HG02678 (cell line): ENCODE data around the gene TRIO.
"Not testable (repeated sequence)": the region's sequence is repeated elsewhere in the genome, so short reads cannot be mapped to it uniquely, and the experiment has no call there.

Experiments used
- ATAC-seq: cut with Tn5 transposase; IDR thresholded peaks from one replicate; pipeline ENCODE4 v1.9.1; 2021; ENCODE audit warnings: mild to moderate bottlenecking, moderate library complexity; ENCODE audit not compliant: unreplicated experiment

The TRIO gene

GRCh38 chr5:14369780-14370179 lies 226.6 kb downstream of the TRIO start:
- no peak for ATAC-seq

- no peak for ATAC-seq
Measured at GRCh38 chr5:14370386-14370785, 227.2 kb downstream of the TRIO start.

GRCh38 chr5:14373685-14374084 lies 230.5 kb downstream of the TRIO start:
- no peak for ATAC-seq

- ATAC-seq: no peak
Measured at GRCh38 chr5:14374100-14374499, 231.0 kb downstream of the TRIO start.

- ATAC-seq: no peak
Measured at GRCh38 chr5:14376789-14377188, 233.6 kb downstream of the TRIO start.

- no peak for ATAC-seq
Measured at GRCh38 chr5:14379739-14380497, 236.8 kb downstream of the TRIO start.

- no peak for ATAC-seq
Measured at GRCh38 chr5:14380712-14381111, 237.6 kb downstream of the TRIO start.

GRCh38 chr5:14382640-14383039 lies 239.5 kb downstream of the TRIO start:
- no peak for ATAC-seq

GRCh38 chr5:14383923-14384322 lies 240.8 kb downstream of the TRIO start:
- ATAC-seq: no peak

- ATAC-seq: no peak
Measured at GRCh38 chr5:14385019-14385418, 241.9 kb downstream of the TRIO start.

- no peak for ATAC-seq
Measured at GRCh38 chr5:14386884-14387624, 243.9 kb downstream of the TRIO start.

GRCh38 chr5:14388741-14389140 lies 245.6 kb downstream of the TRIO start:
- ATAC-seq: no peak

- ATAC-seq: not testable (repeated sequence)
Measured at GRCh38 chr5:14392552-14392951, 249.4 kb downstream of the TRIO start.

GRCh38 chr5:14394365-14394764 lies 251.2 kb downstream of the TRIO start:
- no peak for ATAC-seq

GRCh38 chr5:14395411-14395810 lies 252.3 kb downstream of the TRIO start:
- no peak for ATAC-seq

GRCh38 chr5:14396066-14396465 lies 252.9 kb downstream of the TRIO start:
- no peak for ATAC-seq

GRCh38 chr5:14396737-14397136 lies 253.6 kb downstream of the TRIO start:
- no peak for ATAC-seq

- ATAC-seq: no peak
Measured at GRCh38 chr5:14397717-14398116, 254.6 kb downstream of the TRIO start.

GRCh38 chr5:14399054-14399692 lies 256.0 kb downstream of the TRIO start:
- ATAC-seq: no peak

GRCh38 chr5:14400085-14400484 lies 256.9 kb downstream of the TRIO start:
- ATAC-seq: no peak

GRCh38 chr5:14400611-14401010 lies 257.5 kb downstream of the TRIO start:
- no peak for ATAC-seq

- no peak for ATAC-seq
Measured at GRCh38 chr5:14401639-14402038, 258.5 kb downstream of the TRIO start.
